ENCODE data around the gene FOXF2. TPM values are rescaled to one million over a fixed set of nuclear protein-coding genes. Genes with fewer than 3 reads are reported as not detected.
"Not testable (repeated sequence)": the region's sequence is repeated elsewhere in the genome, so short reads cannot be mapped to it uniquely, and the experiment has no call there.

FOXF2 gene
- total RNA-seq, 4 donors from 2014 or later, result 0.59 to 1.4 (median 0.77) TPM

GRCh38 chr6:1363729-1364572 lies 25.4 kb upstream of the FOXF2 start:
- no peak for DNase-seq (ENCODE audit: low spot score in 2 of 2)
- no peak overlapping the region for H3K4me3 ChIP-seq (ENCODE audit: low read depth, poor library complexity, severe bottlenecking)
- intact Hi-C loops (cut with DNase I; ENCODE audit: low total_unique reads), result no loop called here
- no peak for TF ChIP-seq CTCF (IDR thresholded peaks at IDR 0.05)
- TF ChIP-seq POLR2A (IDR thresholded peaks at IDR 0.05), result no peak
- WGBS, 2 donors, result 44 to 50% methylated on average over 16 of the region's 16 CpGs

- WGBS, 2 donors, result 72% methylated on average over 2 of the region's 2 CpGs
- DNase-seq (ENCODE audit: low spot score in 2 of 2), result no peak
- no peak for TF ChIP-seq POLR2A (IDR thresholded peaks at IDR 0.05)
- TF ChIP-seq CTCF (IDR thresholded peaks at IDR 0.05), result no peak
- intact Hi-C loops (cut with DNase I; ENCODE audit: low total_unique reads), result no loop called here
- no peak overlapping the region for H3K4me3 ChIP-seq (ENCODE audit: low read depth, poor library complexity, severe bottlenecking)
Measured at GRCh38 chr6:1364791-1365190, 24.6 kb upstream of the FOXF2 start.

GRCh38 chr6:1365686-1366085 lies 23.7 kb upstream of the FOXF2 start:
- TF ChIP-seq CTCF (IDR thresholded peaks at IDR 0.05), result no peak
- TF ChIP-seq POLR2A (IDR thresholded peaks at IDR 0.05), result no peak
- no peak for DNase-seq (ENCODE audit: low spot score in 2 of 2)
- H3K4me3 ChIP-seq (ENCODE audit: low read depth, poor library complexity, severe bottlenecking), result no peak overlapping the region
- WGBS, 2 donors, result 78 to 84% methylated on average over 6 of the region's 6 CpGs
- intact Hi-C loops (cut with DNase I; ENCODE audit: low total_unique reads), result no loop called here

GRCh38 chr6:1367771-1368170 lies 21.6 kb upstream of the FOXF2 start:
- no peak for DNase-seq (ENCODE audit: low spot score in 2 of 2)
- TF ChIP-seq POLR2A (IDR thresholded peaks at IDR 0.05), result no peak
- TF ChIP-seq CTCF (IDR thresholded peaks at IDR 0.05), result no peak
- WGBS, 2 donors, result 90% methylated on average over 9 of the region's 9 CpGs
- no peak overlapping the region for H3K4me3 ChIP-seq (ENCODE audit: low read depth, poor library complexity, severe bottlenecking)
- intact Hi-C loops (cut with DNase I; ENCODE audit: low total_unique reads), result no loop called here

- H3K4me3 ChIP-seq (ENCODE audit: low read depth, poor library complexity, severe bottlenecking), result no peak overlapping the region
- TF ChIP-seq POLR2A (IDR thresholded peaks at IDR 0.05) (no peak), CTCF (IDR thresholded peaks at IDR 0.05) (no peak)
- intact Hi-C loops (cut with DNase I; ENCODE audit: low total_unique reads), result no loop called here
- DNase-seq (ENCODE audit: low spot score in 2 of 2), result no peak
- WGBS, 2 donors, result 68 to 76% methylated on average over 9 of the region's 9 CpGs
Measured at GRCh38 chr6:1368940-1369339, 20.4 kb upstream of the FOXF2 start.

GRCh38 chr6:1369695-1370094 lies 19.7 kb upstream of the FOXF2 start:
- intact Hi-C loops (cut with DNase I; ENCODE audit: low total_unique reads), result not testable (repeated sequence)
- WGBS, 2 donors, result 76 to 80% methylated on average over 1 of the region's 1 CpG

More at GRCh38 chr6:1369695-1370094, 19.7 kb upstream of the FOXF2 start:
- not testable (repeated sequence) for H3K4me3 ChIP-seq (ENCODE audit: low read depth, poor library complexity, severe bottlenecking); DNase-seq (ENCODE audit: low spot score in 2 of 2)
